Liver (tissue), 9 donors: Measurements from ENCODE around the gene ACTN1. TPM values are rescaled to one million over a fixed set of nuclear protein-coding genes. Genes with fewer than 3 reads are reported as not detected.
A peak's percentile ranks its signal among the peaks of the same experiment; 100 is the strongest.

Source experiments
- DNase-seq: peaks from one replicate; pipeline ENCODE4 v3.0.0-alpha.2; 2017; ENCODE audit warnings: low spot score
- H3K27ac ChIP-seq, 2 donors: one replicate each; pipeline ENCODE4 v1.7.0; 2013; ENCODE audit warnings: inconsistent platforms in 2 of 2, low read length in 2 of 2, control low read depth in 1 of 2, low read depth in 1 of 2, mild to moderate bottlenecking in 1 of 2
- H3K27me3 ChIP-seq, 4 donors: one replicate each; pipeline versions ENCODE4 v1.6.1 to v1.7.0; 2013; ENCODE audit warnings: low read length in 3 of 4, inconsistent platforms in 1 of 4, mild to moderate bottlenecking in 1 of 4, moderate library complexity in 1 of 4; ENCODE audit not compliant: control insufficient read depth in 4 of 4, insufficient read depth in 4 of 4
- H3K36me3 ChIP-seq, 4 donors: one replicate each; pipeline versions ENCODE4 v1.6.1 to v1.7.0; 2013; ENCODE audit warnings: low read length in 3 of 4, mild to moderate bottlenecking in 3 of 4, low read depth in 1 of 4, moderate library complexity in 1 of 4; ENCODE audit not compliant: control insufficient read depth in 4 of 4, insufficient read depth in 3 of 4
- H3K4me1 ChIP-seq, 4 donors: one replicate each; pipeline versions ENCODE4 v1.6.1 to v1.7.0; 2013; ENCODE audit warnings: low read length in 3 of 4, mild to moderate bottlenecking in 3 of 4, moderate library complexity in 1 of 4; ENCODE audit not compliant: control insufficient read depth in 4 of 4, insufficient read depth in 4 of 4
- H3K4me3 ChIP-seq, 3 donors: one replicate each; pipeline versions ENCODE4 v1.6.1 to v1.7.0; 2013; ENCODE audit warnings: low read length in 3 of 3, control low read depth in 1 of 3, low read depth in 1 of 3, mild to moderate bottlenecking in 1 of 3
- H3K9ac ChIP-seq, 2 donors: one replicate each; pipeline ENCODE4 v1.7.0; 2013; ENCODE audit warnings: low read length in 2 of 2, mild to moderate bottlenecking in 2 of 2, moderate library complexity in 2 of 2, control low read depth in 1 of 2, low read depth in 1 of 2
- H3K9me3 ChIP-seq, 4 donors: one replicate each; pipeline versions ENCODE4 v1.6.1 to v1.7.0; 2013; ENCODE audit warnings: low read length in 3 of 4; ENCODE audit not compliant: control insufficient read depth in 4 of 4
- ATF3 ChIP-seq: IDR thresholded peaks from 2 replicates; pipeline ENCODE4 v1.6.1; 2016; ENCODE audit warnings: antibody characterized with exemption
- CTCF ChIP-seq: fragments of 150-350 bp; IDR thresholded peaks from 2 replicates; pipeline ENCODE4 v1.5.1; 2017; ENCODE audit warnings: improper control_type of control experiment, low read depth, low read length; ENCODE audit not compliant: missing input control
- FOXA1 ChIP-seq: IDR thresholded peaks from 2 replicates; pipeline ENCODE4 v1.6.1; 2016; ENCODE audit warnings: antibody characterized with exemption
- FOXA2 ChIP-seq: IDR thresholded peaks from 2 replicates; pipeline ENCODE4 v1.6.1; 2016; ENCODE audit warnings: antibody characterized with exemption
- HNF4A ChIP-seq, 2 donors: conservative IDR thresholded peaks; 2 replicates each; pipeline ENCODE4 v1.6.1; 2016; ENCODE audit warnings: antibody characterized with exemption in 2 of 2, mild to moderate bottlenecking in 2 of 2
- HNF4G ChIP-seq: IDR thresholded peaks from 2 replicates; pipeline ENCODE4 v1.6.1; 2016; ENCODE audit warnings: antibody characterized with exemption
- JUND ChIP-seq, 2 donors: IDR thresholded peaks; 2 replicates each; pipeline ENCODE4 v1.6.1; 2016; ENCODE audit warnings: antibody characterized with exemption in 2 of 2
- MAX ChIP-seq: IDR thresholded peaks from 2 replicates; pipeline ENCODE4 v1.6.1; 2016; ENCODE audit warnings: antibody characterized with exemption
- NR2F2 ChIP-seq: IDR thresholded peaks from 2 replicates; pipeline ENCODE4 v1.6.1; 2016; ENCODE audit warnings: antibody characterized with exemption
- RAD21 ChIP-seq, 2 donors: IDR thresholded peaks; 2 replicates each; pipeline ENCODE4 v1.6.1; 2016; ENCODE audit warnings: antibody characterized with exemption in 2 of 2, mild to moderate bottlenecking in 2 of 2
- RXRA ChIP-seq, 2 donors: IDR thresholded peaks; 2 replicates each; pipeline ENCODE4 v1.6.1; 2017 to 2018; ENCODE audit warnings: antibody characterized with exemption in 2 of 2, mild to moderate bottlenecking in 1 of 2
- SP1 ChIP-seq: IDR thresholded peaks from 2 replicates; pipeline ENCODE4 v1.6.1; 2018; ENCODE audit warnings: antibody characterized with exemption, mild to moderate bottlenecking
- TAF1 ChIP-seq: conservative IDR thresholded peaks from 2 replicates; pipeline ENCODE4 v1.6.1; 2016; ENCODE audit warnings: antibody characterized with exemption, mild to moderate bottlenecking
- YY1 ChIP-seq: IDR thresholded peaks from 2 replicates; pipeline ENCODE4 v1.6.1; 2016; ENCODE audit warnings: antibody characterized with exemption, mild to moderate bottlenecking
- ZBTB33 ChIP-seq: IDR thresholded peaks from 2 replicates; pipeline ENCODE4 v1.6.1; 2016; ENCODE audit warnings: antibody characterized with exemption
- WGBS: extraction: QIAGEN DNeasy Blood & Tissue Kit; methylation state at CpG from one replicate; pipeline ENCODE4 v1.1.7; 2013; 5-methylcytosine and 5-hydroxymethylcytosine counted together
- polyA plus RNA-seq, 2 donors: library from polyadenylated mRNA; stranded (reverse) in 1 of 2; unstranded in 1 of 2; fragments of 200-250 nt in 1 of 2; fragments of >200 nt in 1 of 2; fragmentation: Nextera tagmentation in 1 of 2; extraction: Ambion mirVana in 1 of 2; gene quantifications; one replicate each; pipeline versions ENCODE4 v1.2.1 to v1.2.3, GENCODE V29; 2013 to 2015
- total RNA-seq, 2 donors: library from RNA; depleted of rRNA; stranded (reverse); fragments of >200 nt; gene quantifications; one replicate each; pipeline ENCODE4 v1.2.3, GENCODE V29; 2014
- donor health status: healthy.
- donor health status: healthy.
- donor health status: healthy.
- donor health status: healthy.
- donor health status: healthy.

The ACTN1 gene
- total and polyA plus RNA-seq, 4 donors: 36.2 to 100 (median 63.1) TPM

- peaks cover 0 to 6% (median 1%) of the 10 kb centered on the region in 4 donors for H3K9me3 ChIP-seq
- H3K9ac ChIP-seq: no peak overlapping the region
- peaks cover 0 to 1% (median 0%) of the 10 kb centered on the region in 4 donors for H3K36me3 ChIP-seq
- WGBS: 72% methylated on average over 13 of the region's 13 CpGs
- no peak overlapping the region for H3K4me3 ChIP-seq
- no peak for DNase-seq
- no peaks in the 10 kb centered on the region for H3K4me1 ChIP-seq
- no peak overlapping the region for H3K27ac ChIP-seq
- no peaks in the 10 kb centered on the region for H3K27me3 ChIP-seq
- no peak for TF ChIP-seq HNF4A (conservative IDR thresholded peaks at IDR 0.05)
- TF ChIP-seq ZBTB33: no peak
- TF ChIP-seq RXRA (IDR thresholded peaks at IDR 0.05): no peak
- TF ChIP-seq JUND (IDR thresholded peaks at IDR 0.05): no peak
- no peak for TF ChIP-seq NR2F2
Measured at GRCh38 chr14:68863610-68864360, 115.3 kb downstream of the ACTN1 start.

GRCh38 chr14:68862954-68863594 lies 116.0 kb downstream of the ACTN1 start:
- TF ChIP-seq HNF4G (no peak), CTCF (peak; percentile 68), RAD21 (IDR thresholded peaks at IDR 0.05) (peak; percentile 92 to 93)
- H3K9me3 ChIP-seq: peaks cover 0 to 6% (median 1%) of the 10 kb centered on the region in 4 donors
- H3K27me3 ChIP-seq: no peaks in the 10 kb centered on the region
- no peak overlapping the region for H3K9ac ChIP-seq
- H3K4me3 ChIP-seq: no peak overlapping the region
- no peak overlapping the region for H3K27ac ChIP-seq
- H3K4me1 ChIP-seq: no peaks in the 10 kb centered on the region
- DNase-seq: peak; percentile 78
- peaks cover 0 to 1% (median 0%) of the 10 kb centered on the region in 4 donors for H3K36me3 ChIP-seq
- 2% methylated on average over 2 of the region's 2 CpGs for WGBS

- no peak overlapping the region for H3K9ac ChIP-seq
- no peak overlapping the region for H3K4me3 ChIP-seq
- no peak overlapping the region for H3K27ac ChIP-seq
- H3K36me3 ChIP-seq: peaks cover 0 to 1% (median 0%) of the 10 kb centered on the region in 4 donors
- H3K9me3 ChIP-seq: peaks cover 0 to 4% (median under 1%) of the 10 kb centered on the region in 4 donors
- WGBS: 96% methylated on average over 5 of the region's 5 CpGs
- no peaks in the 10 kb centered on the region for H3K4me1 ChIP-seq
- no peaks in the 10 kb centered on the region for H3K27me3 ChIP-seq
- TF ChIP-seq FOXA1 (no peak), ZBTB33 (no peak), MAX (no peak), SP1 (no peak), CTCF (no peak), ATF3 (no peak), RXRA (IDR thresholded peaks at IDR 0.05) (no peak), TAF1 (no peak), HNF4G (no peak), RAD21 (IDR thresholded peaks at IDR 0.05) (no peak), YY1 (no peak), HNF4A (conservative IDR thresholded peaks at IDR 0.05) (no peak), NR2F2 (no peak), FOXA2 (no peak)
- no peak for DNase-seq
Measured at GRCh38 chr14:68860771-68861170, 118.3 kb downstream of the ACTN1 start.
